Measurements from ENCODE around the gene DEGS2. TPM values are rescaled to one million over a fixed set of nuclear protein-coding genes. Genes with fewer than 3 reads are reported as not detected.

DEGS2 gene
- total RNA-seq, 1 experiment from 2014 or later: 1.6 TPM

- TF ChIP-seq SMAD4 (CRISPR knock-in tag; IDR thresholded peaks at IDR 0.05) (no peak), PREB (CRISPR knock-in tag; IDR thresholded peaks at IDR 0.05; ENCODE audit: borderline replicate concordance) (no peak), ZBTB21 (CRISPR knock-in tag; IDR thresholded peaks at IDR 0.05; ENCODE audit: borderline replicate concordance) (no peak), AFF4 (CRISPR knock-in tag; IDR thresholded peaks at IDR 0.05; ENCODE audit: borderline replicate concordance) (no peak), TEAD1 (CRISPR knock-in tag; IDR thresholded peaks at IDR 0.05) (no peak), CREM (CRISPR knock-in tag; IDR thresholded peaks at IDR 0.05) (no peak), E2F1 (CRISPR knock-in tag; IDR thresholded peaks at IDR 0.05) (no peak), TP53 (CRISPR knock-in tag; IDR thresholded peaks at IDR 0.05) (no peak), ETV6 (CRISPR knock-in tag; IDR thresholded peaks at IDR 0.05) (no peak), ZNF317 (CRISPR knock-in tag; IDR thresholded peaks at IDR 0.05; ENCODE audit: borderline replicate concordance, low read depth) (no peak), MLX (CRISPR knock-in tag; IDR thresholded peaks at IDR 0.05) (no peak)
These were observed 15.5 kb downstream of the DEGS2 start (continued) for GRCh38 chr14:100143934-100144333.

GRCh38 chr14:100143523-100143922 lies 15.9 kb downstream of the DEGS2 start:
- peaks cover 8% of the 10 kb centered on the region for H3K4me1 Mint-ChIP-seq
- H3K27me3 Mint-ChIP-seq (ENCODE audit: low read depth): no peaks in the 10 kb centered on the region
- TF ChIP-seq NR3C1 (CRISPR knock-in tag; conservative IDR thresholded peaks at IDR 0.05; ENCODE audit: low read depth): no peak
- H3K27ac Mint-ChIP-seq: no peak overlapping the region
- CTCF ChIA-PET: interaction anchor here (3.9 to 9.5 kb wide), 2 partner anchors 10 to 49 kb away, joined by 26 to 136 read pairs; no protein-coding TSS in a partner anchor
- no peak overlapping the region for H3K4me3 Mint-ChIP-seq
- DNase-seq (ENCODE audit: low spot score) (no peak), ATAC-seq (no peak)
- H3K9me3 Mint-ChIP-seq: no peaks in the 10 kb centered on the region
- H3K36me3 Mint-ChIP-seq: no peaks in the 10 kb centered on the region
- POLR2A ChIA-PET: no interaction called here

- DNase-seq (ENCODE audit: low spot score) (no peak), ATAC-seq (no peak)
- Mint-ChIP-seq H3K27me3 (ENCODE audit: low read depth) (no peaks in the 10 kb centered on the region), H3K36me3 (no peaks in the 10 kb centered on the region), H3K27ac (no peak overlapping the region), H3K4me3 (no peak overlapping the region), H3K4me1 (peaks cover 8% of the 10 kb centered on the region), H3K9me3 (no peaks in the 10 kb centered on the region)
- TF ChIP-seq ERG (CRISPR knock-in tag; IDR thresholded peaks at IDR 0.05) (no peak), ATF6 (CRISPR knock-in tag; IDR thresholded peaks at IDR 0.05) (no peak), CDX4 (CRISPR knock-in tag; IDR thresholded peaks at IDR 0.05; ENCODE audit: borderline replicate concordance) (no peak), CREB1 (CRISPR knock-in tag; IDR thresholded peaks at IDR 0.05) (no peak), TP53 (CRISPR knock-in tag; IDR thresholded peaks at IDR 0.05) (no peak), NFYB (CRISPR knock-in tag; conservative IDR thresholded peaks at IDR 0.05; ENCODE audit: low read depth) (no peak), ZMAT4 (CRISPR knock-in tag; IDR thresholded peaks at IDR 0.05) (no peak), ZNF396 (CRISPR knock-in tag; IDR thresholded peaks at IDR 0.05; ENCODE audit: borderline replicate concordance) (no peak), TEAD1 (CRISPR knock-in tag; IDR thresholded peaks at IDR 0.05) (no peak), KAT7 (CRISPR knock-in tag; IDR thresholded peaks at IDR 0.05; ENCODE audit: borderline replicate concordance) (no peak)
- ChIA-PET CTCF (interaction anchor here (0.5 to 9.5 kb wide), 9 partner anchors 11 to 106 kb away, joined by 3 to 136 read pairs (median 4); partner anchors contain the start of gene DEGS2), POLR2A (no interaction called here)
These were observed 17.1 kb downstream of the DEGS2 start for GRCh38 chr14:100142073-100143040.

All from WTC11 (cell line).